HG02884 (cell line): ENCODE results near the gene AATK.
"Not testable (repeated sequence)": the region's sequence is repeated elsewhere in the genome, so short reads cannot be mapped to it uniquely, and the experiment has no call there.

Source experiments
- ATAC-seq: cut with Tn5 transposase; IDR thresholded peaks from one replicate; pipeline ENCODE4 v1.9.1; 2021; ENCODE audit warnings: mild to moderate bottlenecking, moderate library complexity; ENCODE audit not compliant: unreplicated experiment

Gene AATK

GRCh38 chr17:81163703-81164370, 2.2 kb downstream of the AATK start:
- no peak for ATAC-seq

GRCh38 chr17:81163051-81163695, 2.8 kb downstream of the AATK start:
- no peak for ATAC-seq

- ATAC-seq = no peak
Observed at GRCh38 chr17:81162491-81162890, 3.5 kb downstream of the AATK start.

- no peak for ATAC-seq
Observed at GRCh38 chr17:81161972-81162371, 4.0 kb downstream of the AATK start.

GRCh38 chr17:81161536-81161935, 4.5 kb downstream of the AATK start:
- no peak for ATAC-seq

GRCh38 chr17:81160747-81161453, 5.1 kb downstream of the AATK start:
- ATAC-seq = no peak

- no peak for ATAC-seq
Observed at GRCh38 chr17:81160306-81160705, 5.7 kb downstream of the AATK start.

- ATAC-seq = no peak
Observed at GRCh38 chr17:81159611-81160265, 6.3 kb downstream of the AATK start.

GRCh38 chr17:81158688-81159590, 7.1 kb downstream of the AATK start:
- ATAC-seq = no peak

- ATAC-seq = no peak
Observed at GRCh38 chr17:81157848-81158687, 8.0 kb downstream of the AATK start.

GRCh38 chr17:81156866-81157805, 8.9 kb downstream of the AATK start:
- no peak for ATAC-seq

GRCh38 chr17:81154961-81155360, 11.1 kb downstream of the AATK start:
- ATAC-seq = no peak

- ATAC-seq = not testable (repeated sequence)
Observed at GRCh38 chr17:81154016-81154415, 12.0 kb downstream of the AATK start.

- ATAC-seq = no peak
Observed at GRCh38 chr17:81153340-81153803, 12.6 kb downstream of the AATK start.

- no peak for ATAC-seq
Observed at GRCh38 chr17:81152288-81152828, 13.7 kb downstream of the AATK start.

GRCh38 chr17:81151278-81151677, 14.7 kb downstream of the AATK start:
- ATAC-seq = no peak

- no peak for ATAC-seq
Observed at GRCh38 chr17:81150377-81151077, 15.5 kb downstream of the AATK start.
